ENCODE measurements around the gene C1orf198.

DNA sequence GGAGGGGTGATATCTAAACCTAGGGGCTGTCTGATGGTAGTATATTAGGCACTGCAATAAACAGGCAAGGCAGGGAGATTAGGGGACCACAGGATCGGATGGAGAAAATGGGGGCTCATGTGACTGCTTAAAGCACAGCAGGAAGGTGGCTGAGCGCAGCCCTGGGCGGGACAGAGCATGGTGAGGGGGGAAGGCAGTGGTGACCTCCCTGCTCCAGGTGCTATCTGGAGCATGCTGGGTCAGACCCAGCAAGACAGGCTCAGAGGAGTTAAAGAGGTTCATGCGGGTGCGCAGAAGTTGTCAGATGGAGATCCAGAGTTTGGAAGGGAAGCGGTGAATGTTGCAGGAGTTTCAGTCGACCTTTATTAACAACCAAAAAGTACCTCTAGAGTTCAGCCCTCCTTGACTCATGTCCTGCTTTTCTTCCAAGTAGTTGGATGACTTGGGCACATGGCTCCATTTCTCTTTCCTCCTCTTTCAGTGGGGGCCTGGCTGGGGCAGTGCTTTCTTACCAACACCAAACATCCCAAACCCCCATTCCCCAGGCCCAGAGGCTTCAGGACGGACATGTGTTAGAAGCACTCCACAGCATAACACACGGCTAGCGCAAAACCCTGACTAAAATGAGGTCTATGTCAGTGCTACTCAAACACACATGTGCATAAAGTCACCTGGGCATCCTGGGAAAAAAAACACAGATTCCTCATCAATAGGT is 79.6 kb downstream of the C1orf198 start:
- TF ChIP-seq, protein P1, sequence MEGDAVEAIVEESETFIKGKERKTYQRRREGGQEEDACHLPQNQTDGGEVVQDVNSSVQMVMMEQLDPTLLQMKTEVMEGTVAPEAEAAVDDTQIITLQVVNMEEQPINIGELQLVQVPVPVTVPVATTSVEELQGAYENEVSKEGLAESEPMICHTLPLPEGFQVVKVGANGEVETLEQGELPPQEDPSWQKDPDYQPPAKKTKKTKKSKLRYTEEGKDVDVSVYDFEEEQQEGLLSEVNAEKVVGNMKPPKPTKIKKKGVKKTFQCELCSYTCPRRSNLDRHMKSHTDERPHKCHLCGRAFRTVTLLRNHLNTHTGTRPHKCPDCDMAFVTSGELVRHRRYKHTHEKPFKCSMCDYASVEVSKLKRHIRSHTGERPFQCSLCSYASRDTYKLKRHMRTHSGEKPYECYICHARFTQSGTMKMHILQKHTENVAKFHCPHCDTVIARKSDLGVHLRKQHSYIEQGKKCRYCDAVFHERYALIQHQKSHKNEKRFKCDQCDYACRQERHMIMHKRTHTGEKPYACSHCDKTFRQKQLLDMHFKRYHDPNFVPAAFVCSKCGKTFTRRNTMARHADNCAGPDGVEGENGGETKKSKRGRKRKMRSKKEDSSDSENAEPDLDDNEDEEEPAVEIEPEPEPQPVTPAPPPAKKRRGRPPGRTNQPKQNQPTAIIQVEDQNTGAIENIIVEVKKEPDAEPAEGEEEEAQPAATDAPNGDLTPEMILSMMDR (IDR thresholded peaks at IDR 0.05; ENCODE audit: insufficient read depth, low read length): no peak
- TF ChIP-seq, protein P2, sequence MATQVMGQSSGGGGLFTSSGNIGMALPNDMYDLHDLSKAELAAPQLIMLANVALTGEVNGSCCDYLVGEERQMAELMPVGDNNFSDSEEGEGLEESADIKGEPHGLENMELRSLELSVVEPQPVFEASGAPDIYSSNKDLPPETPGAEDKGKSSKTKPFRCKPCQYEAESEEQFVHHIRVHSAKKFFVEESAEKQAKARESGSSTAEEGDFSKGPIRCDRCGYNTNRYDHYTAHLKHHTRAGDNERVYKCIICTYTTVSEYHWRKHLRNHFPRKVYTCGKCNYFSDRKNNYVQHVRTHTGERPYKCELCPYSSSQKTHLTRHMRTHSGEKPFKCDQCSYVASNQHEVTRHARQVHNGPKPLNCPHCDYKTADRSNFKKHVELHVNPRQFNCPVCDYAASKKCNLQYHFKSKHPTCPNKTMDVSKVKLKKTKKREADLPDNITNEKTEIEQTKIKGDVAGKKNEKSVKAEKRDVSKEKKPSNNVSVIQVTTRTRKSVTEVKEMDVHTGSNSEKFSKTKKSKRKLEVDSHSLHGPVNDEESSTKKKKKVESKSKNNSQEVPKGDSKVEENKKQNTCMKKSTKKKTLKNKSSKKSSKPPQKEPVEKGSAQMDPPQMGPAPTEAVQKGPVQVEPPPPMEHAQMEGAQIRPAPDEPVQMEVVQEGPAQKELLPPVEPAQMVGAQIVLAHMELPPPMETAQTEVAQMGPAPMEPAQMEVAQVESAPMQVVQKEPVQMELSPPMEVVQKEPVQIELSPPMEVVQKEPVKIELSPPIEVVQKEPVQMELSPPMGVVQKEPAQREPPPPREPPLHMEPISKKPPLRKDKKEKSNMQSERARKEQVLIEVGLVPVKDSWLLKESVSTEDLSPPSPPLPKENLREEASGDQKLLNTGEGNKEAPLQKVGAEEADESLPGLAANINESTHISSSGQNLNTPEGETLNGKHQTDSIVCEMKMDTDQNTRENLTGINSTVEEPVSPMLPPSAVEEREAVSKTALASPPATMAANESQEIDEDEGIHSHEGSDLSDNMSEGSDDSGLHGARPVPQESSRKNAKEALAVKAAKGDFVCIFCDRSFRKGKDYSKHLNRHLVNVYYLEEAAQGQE (IDR thresholded peaks at IDR 0.05; ENCODE audit: insufficient replicate concordance, low read depth): no peak

All from HL-60 (cell line).